AG08395 (cell line): ENCODE measurements around the gene TSGA10IP.

Experiments
- DNase-seq: peaks from one replicate; pipeline ENCODE4 v3.0.0; 2012; ENCODE audit warnings: mixed read lengths, low spot score

The TSGA10IP gene

GRCh38 chr11:66008095-66008467 lies 62.8 kb downstream of the TSGA10IP start:
- no peak for DNase-seq

- DNase-seq = no peak
These were observed 63.3 kb downstream of the TSGA10IP start for GRCh38 chr11:66008468-66009101.
